Sigmoid colon (tissue), 7 donors: ENCODE measurements around the gene TRIM75. TPM values are rescaled to one million over a fixed set of nuclear protein-coding genes. Genes with fewer than 3 reads are reported as not detected.

Source experiments
- DNase-seq: peaks from one replicate; pipeline ENCODE4 v3.0.0-alpha.2; 2019
- H3K27ac ChIP-seq, 4 donors: fragments of 200-600 bp; sonication (generic); one replicate each; pipeline ENCODE4 v1.5.1; 2016 to 2019; ENCODE audit warnings: mild to moderate bottlenecking in 1 of 4
- H3K27me3 ChIP-seq, 3 donors: fragments of 200-600 bp; sonication (generic); one replicate each; pipeline ENCODE4 v1.5.1; 2019; ENCODE audit warnings: mild to moderate bottlenecking in 1 of 3
- H3K36me3 ChIP-seq, 4 donors: fragments of 200-600 bp; sonication (generic); one replicate each; pipeline ENCODE4 v1.5.1; 2016 to 2019
- H3K4me1 ChIP-seq, 4 donors: fragments of 200-600 bp; sonication (generic); one replicate each; pipeline ENCODE4 v1.5.1; 2017 to 2019
- H3K4me3 ChIP-seq, 4 donors: fragments of 200-600 bp; sonication (generic); one replicate each; pipeline ENCODE4 v1.5.1; 2017 to 2019; ENCODE audit warnings: mild to moderate bottlenecking in 2 of 4, moderate library complexity in 1 of 4
- H3K9me3 ChIP-seq, 4 donors: fragments of 200-600 bp in 3 of 4; sonication (generic) in 3 of 4; one replicate each; pipeline versions ENCODE4 v1.5.1 to v1.6.1; 2013 to 2019
- EP300 ChIP-seq, 4 donors: sonication (generic); formaldehyde crosslinking; IDR thresholded peaks; one replicate each; pipeline ENCODE4 v1.6.1; 2017; ENCODE audit warnings: antibody characterized with exemption in 4 of 4
- POLR2A ChIP-seq, 2 donors: fragments of 450-650 bp; IDR thresholded peaks; one replicate each; pipeline ENCODE4 v1.6.1; 2016; ENCODE audit warnings: antibody characterized with exemption in 2 of 2, mild to moderate bottlenecking in 2 of 2, moderate library complexity in 2 of 2
- POLR2AphosphoS5 ChIP-seq, 4 donors: sonication (generic); formaldehyde crosslinking; IDR thresholded peaks; one replicate each; pipeline ENCODE4 v1.6.1; 2017; ENCODE audit warnings: antibody characterized with exemption in 4 of 4
- WGBS, 2 donors: extraction: QIAGEN DNeasy Blood & Tissue Kit; methylation state at CpG; one replicate each; pipeline ENCODE4 v1.1.7; 2013; 5-methylcytosine and 5-hydroxymethylcytosine counted together
- intact Hi-C: fragments of 100-400 bp; cut with DNase I; formaldehyde crosslinking; loops from one replicate; pipeline ENCODE4 v1.15.1; 2023
- polyA plus RNA-seq, 3 donors: library from polyadenylated mRNA; stranded (reverse); fragments of 200-250 nt; gene quantifications; one replicate each; pipeline ENCODE4 v1.2.3, GENCODE V29; 2013
- total RNA-seq, 4 donors: library from RNA; depleted of rRNA; stranded (reverse); fragments of >200 nt; gene quantifications; one replicate each; pipeline ENCODE4 v1.1.0, GENCODE V29; 2016
- TF ChIP-seq, protein P1 (sequence below), 4 experiments: fragments of 450-650 bp in 3 of 4; fragments of 200-600 bp in 1 of 4; IDR thresholded peaks; one replicate each; pipeline ENCODE4 v1.5.1; 2016 to 2019; ENCODE audit warnings: antibody characterized with exemption in 4 of 4, mild to moderate bottlenecking in 3 of 4, moderate library complexity in 2 of 4
- donor health status: healthy with polysubstance abuse.
- donor health status: Bipolar disorder and iron deficiency.
- donor health status: healthy.

The TRIM75 gene
- total RNA-seq: not detected
- not detected for polyA plus RNA-seq

DNA sequence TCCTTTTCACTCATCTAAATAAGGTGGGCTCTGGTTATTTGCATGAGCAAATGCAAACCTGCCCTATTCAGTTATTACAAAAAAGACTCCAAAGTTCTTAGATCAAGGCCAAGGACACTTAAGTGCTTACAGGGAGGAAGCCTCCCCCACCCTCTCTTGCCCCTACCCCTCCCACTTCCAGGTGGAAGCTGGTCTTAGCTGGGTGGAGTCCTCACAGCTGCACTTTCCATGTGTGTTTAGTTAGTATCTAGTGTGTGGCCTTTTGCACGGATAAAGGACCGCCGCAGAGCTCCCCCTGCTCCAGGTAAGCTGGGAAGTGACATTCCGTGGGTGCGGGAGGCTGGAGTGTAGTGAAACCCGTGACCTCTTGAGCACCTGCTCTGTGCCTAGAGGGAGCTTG is at the start of gene TRIM75:
Gene TRIM75 (plus strand): TSS at position 222 of the 400 bp plus-strand sequence. CDS start 5,282 bp downstream, outside the sequence.
- WGBS, 2 donors: 30 to 66% methylated on average over 6 of the region's 6 CpGs
- Histone ChIP-seq H3K27ac (no peak within 1 kb of the TSS), H3K36me3 (no peaks in the 10 kb centered on the region), H3K27me3 (no peaks in the 10 kb centered on the region), H3K9me3 (no peaks in the 10 kb centered on the region), H3K4me3 (no peak within 1 kb of the TSS), H3K4me1 (no peaks in the 10 kb centered on the region)
- no peak for DNase-seq
- intact Hi-C loops: no loop called here
- TF ChIP-seq POLR2AphosphoS5 (IDR thresholded peaks at IDR 0.05): no peak
- no peak for TF ChIP-seq POLR2A (IDR thresholded peaks at IDR 0.05)
- no peak for TF ChIP-seq EP300 (IDR thresholded peaks at IDR 0.05)
- TF ChIP-seq, protein P1, sequence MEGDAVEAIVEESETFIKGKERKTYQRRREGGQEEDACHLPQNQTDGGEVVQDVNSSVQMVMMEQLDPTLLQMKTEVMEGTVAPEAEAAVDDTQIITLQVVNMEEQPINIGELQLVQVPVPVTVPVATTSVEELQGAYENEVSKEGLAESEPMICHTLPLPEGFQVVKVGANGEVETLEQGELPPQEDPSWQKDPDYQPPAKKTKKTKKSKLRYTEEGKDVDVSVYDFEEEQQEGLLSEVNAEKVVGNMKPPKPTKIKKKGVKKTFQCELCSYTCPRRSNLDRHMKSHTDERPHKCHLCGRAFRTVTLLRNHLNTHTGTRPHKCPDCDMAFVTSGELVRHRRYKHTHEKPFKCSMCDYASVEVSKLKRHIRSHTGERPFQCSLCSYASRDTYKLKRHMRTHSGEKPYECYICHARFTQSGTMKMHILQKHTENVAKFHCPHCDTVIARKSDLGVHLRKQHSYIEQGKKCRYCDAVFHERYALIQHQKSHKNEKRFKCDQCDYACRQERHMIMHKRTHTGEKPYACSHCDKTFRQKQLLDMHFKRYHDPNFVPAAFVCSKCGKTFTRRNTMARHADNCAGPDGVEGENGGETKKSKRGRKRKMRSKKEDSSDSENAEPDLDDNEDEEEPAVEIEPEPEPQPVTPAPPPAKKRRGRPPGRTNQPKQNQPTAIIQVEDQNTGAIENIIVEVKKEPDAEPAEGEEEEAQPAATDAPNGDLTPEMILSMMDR (IDR thresholded peaks at IDR 0.05): no peak

DNA sequence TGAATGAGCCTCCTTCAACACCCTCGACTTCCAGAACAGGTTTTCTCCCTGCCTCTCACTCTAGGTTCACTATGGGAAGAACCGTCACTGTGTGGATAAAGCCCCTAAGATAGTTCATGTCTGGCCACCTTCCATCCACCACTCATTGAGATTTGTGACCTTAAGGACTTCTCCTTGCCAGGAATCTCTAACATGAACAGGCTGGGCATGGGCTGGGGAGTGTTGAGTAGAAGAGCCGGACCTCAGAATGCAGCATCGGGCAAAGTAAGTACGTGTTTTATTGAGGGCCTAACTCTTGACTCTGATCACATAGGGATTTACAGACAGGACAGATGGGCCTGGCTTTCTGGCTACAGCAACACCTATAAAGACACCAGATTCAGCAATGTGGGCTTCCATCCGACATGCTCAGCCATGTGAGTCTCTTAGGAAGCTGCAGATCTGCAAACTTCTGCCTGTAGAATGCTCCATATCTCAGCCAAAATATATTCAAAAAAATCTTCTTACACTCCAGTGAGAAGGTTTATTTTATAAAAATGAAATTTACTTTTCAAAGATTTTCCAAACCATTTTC is 48.2 kb upstream of the TRIM75 start:
- Histone ChIP-seq H3K4me1 (no peaks in the 10 kb centered on the region), H3K4me3 (no peak overlapping the region), H3K27ac (no peak overlapping the region), H3K36me3 (no peaks in the 10 kb centered on the region), H3K27me3 (no peaks in the 10 kb centered on the region), H3K9me3 (no peaks in the 10 kb centered on the region)
- TF ChIP-seq POLR2A (IDR thresholded peaks at IDR 0.05) (no peak), EP300 (IDR thresholded peaks at IDR 0.05) (no peak), POLR2AphosphoS5 (IDR thresholded peaks at IDR 0.05) (no peak)
- TF ChIP-seq, protein P1 (IDR thresholded peaks at IDR 0.05): no peak
- no peak for DNase-seq
- intact Hi-C loops: no loop called here
- WGBS, 2 donors: 84 to 91% methylated on average over 6 of the region's 6 CpGs

DNA sequence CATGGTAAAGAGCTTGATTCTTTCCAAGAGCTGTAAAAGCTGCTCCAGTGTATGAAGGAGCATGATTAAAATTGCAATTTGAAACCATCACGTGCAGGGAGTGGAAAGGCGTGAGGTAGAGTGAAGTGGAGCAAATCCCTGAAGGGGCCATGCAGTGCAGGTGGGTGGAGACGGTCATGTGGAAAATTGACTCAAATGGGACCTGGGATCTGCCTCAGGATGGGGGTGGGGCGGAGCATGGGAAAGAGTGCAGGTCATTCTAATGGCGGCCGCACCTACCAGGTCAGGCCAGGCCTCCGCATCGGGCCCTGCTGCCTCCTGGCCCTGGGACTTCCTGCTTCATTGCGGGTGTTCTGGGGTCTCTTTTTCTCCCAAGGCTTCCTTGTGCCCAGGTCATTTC is 47.2 kb upstream of the TRIM75 start:
- H3K27me3 ChIP-seq: no peaks in the 10 kb centered on the region
- no peak overlapping the region for H3K4me3 ChIP-seq
- no peaks in the 10 kb centered on the region for H3K36me3 ChIP-seq
- no peaks in the 10 kb centered on the region for H3K4me1 ChIP-seq
- no peak overlapping the region for H3K27ac ChIP-seq
- 87 to 91% methylated on average over 9 of the region's 9 CpGs for WGBS, 2 donors
- intact Hi-C loops: no loop called here
- DNase-seq: no peak
- TF ChIP-seq POLR2A (IDR thresholded peaks at IDR 0.05) (no peak), POLR2AphosphoS5 (IDR thresholded peaks at IDR 0.05) (no peak), EP300 (IDR thresholded peaks at IDR 0.05) (no peak)
- TF ChIP-seq, protein P1 (IDR thresholded peaks at IDR 0.05): no peak
- no peaks in the 10 kb centered on the region for H3K9me3 ChIP-seq

DNA sequence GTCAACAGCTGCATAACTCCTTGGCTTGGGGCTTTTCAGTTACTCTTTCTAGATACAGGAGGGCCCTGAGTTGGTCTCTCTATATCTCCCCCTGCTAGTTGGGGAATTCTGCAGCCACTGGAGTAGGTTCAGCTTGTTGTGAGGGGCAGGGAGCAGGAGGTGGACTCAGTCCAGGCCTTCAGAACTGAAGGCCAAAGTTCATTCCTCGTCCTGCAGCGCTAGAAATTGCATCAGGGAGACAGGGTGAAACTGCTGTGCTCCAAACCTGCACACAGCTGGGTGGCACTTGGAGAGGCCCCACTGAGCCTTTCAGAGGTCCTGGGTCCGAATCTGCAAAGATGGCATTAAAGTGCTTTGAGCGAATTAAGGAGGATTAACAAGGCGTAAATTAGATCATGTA is 46.8 kb upstream of the TRIM75 start:
- Histone ChIP-seq H3K9me3 (no peaks in the 10 kb centered on the region), H3K4me1 (no peaks in the 10 kb centered on the region), H3K36me3 (no peaks in the 10 kb centered on the region), H3K27me3 (no peaks in the 10 kb centered on the region), H3K27ac (no peak overlapping the region), H3K4me3 (no peak overlapping the region)
- intact Hi-C loops: no loop called here
- 62 to 82% methylated on average over 5 of the region's 5 CpGs for whole genome bisulfite sequencing, 2 donors
- DNase-seq: no peak
- TF ChIP-seq, protein P1 (IDR thresholded peaks at IDR 0.05): no peak
- no peak for TF ChIP-seq POLR2AphosphoS5 (IDR thresholded peaks at IDR 0.05)
- TF ChIP-seq POLR2A (IDR thresholded peaks at IDR 0.05): no peak
- no peak for TF ChIP-seq EP300 (IDR thresholded peaks at IDR 0.05)
